ENCODE data around the gene GJB3.
"Not testable (repeated sequence)": the region's sequence is repeated elsewhere in the genome, so short reads cannot be mapped to it uniquely, and the experiment has no call there.

The GJB3 gene

GRCh38 chr1:34761176-34761761, 19.7 kb upstream of the GJB3 start:
- DNase-seq: no peak

GRCh38 chr1:34761776-34762307, 19.2 kb upstream of the GJB3 start:
- DNase-seq: no peak

GRCh38 chr1:34762474-34763141, 18.4 kb upstream of the GJB3 start:
- no peak for DNase-seq

- no peak for DNase-seq
Measured at GRCh38 chr1:34763142-34763781, 17.8 kb upstream of the GJB3 start.

- DNase-seq: no peak
Measured at GRCh38 chr1:34768856-34769255, 12.2 kb upstream of the GJB3 start.

DNA sequence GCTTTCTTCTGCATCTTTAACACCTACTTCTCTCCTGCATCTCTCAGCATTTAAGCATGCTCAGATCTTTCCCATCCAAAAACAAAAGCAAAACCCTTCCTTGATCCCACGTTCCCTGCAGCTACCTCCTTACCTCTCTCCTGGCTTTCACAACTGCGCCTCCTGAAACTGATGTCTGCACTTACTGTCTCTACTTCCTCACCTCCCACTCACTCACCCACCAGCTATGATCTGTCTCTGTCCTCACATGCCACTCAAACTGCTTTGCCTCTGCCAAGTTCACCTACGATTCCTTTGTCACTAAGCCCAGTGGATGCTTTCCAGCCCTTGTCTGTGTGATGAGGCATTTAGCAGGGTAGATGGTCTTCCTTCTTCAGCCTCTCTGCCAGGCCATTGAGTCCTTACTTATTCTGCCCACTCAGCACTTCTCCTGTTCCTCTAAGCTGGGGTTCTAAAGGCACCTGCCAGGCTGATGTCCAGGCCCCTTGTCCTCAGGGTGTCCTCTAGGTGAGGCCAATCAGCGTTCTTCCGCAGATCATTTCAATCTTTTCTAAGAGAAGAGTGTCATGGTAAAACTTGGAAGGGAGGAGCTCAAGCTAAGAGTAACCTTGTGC, 10.0 kb upstream of the GJB3 start:
- DNase-seq: no peak

DNA sequence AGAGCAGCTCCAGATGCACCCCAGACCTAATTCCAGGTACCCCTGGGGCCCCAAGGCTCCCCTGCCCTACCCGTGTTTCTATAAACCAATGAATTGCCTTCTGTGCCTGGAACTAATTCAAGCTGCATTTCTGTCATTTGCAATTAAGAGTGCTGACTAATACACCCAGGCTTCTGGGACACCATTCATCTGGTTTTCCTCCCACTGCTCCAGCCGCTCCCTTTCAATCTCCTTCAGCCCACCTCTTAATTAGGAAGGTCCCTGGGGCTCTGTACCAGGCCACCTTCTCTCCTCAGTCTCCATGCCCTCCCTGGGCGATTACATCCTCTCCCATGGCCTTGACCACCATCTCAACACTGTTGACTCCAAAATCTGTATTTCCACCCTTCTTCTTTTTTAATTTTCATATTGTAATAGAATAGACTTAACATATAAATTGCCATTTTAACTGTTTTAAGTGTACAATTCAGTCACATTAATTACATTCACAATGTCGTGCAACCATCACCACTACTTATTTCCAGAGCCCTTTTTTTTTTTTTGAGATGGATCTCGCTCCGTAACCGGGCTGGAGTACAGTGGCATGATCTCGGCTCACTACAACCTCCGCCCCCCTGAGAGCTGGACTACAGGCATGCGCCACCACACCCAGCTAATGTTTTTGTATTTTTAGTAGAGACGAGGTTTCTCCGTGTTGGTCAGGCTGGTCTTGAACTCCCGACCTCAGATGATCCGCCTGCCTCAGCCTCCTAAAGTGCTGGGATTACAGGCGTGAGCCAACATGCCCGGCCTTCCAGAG, 9.2 kb upstream of the GJB3 start:
- no peak for DNase-seq

DNA sequence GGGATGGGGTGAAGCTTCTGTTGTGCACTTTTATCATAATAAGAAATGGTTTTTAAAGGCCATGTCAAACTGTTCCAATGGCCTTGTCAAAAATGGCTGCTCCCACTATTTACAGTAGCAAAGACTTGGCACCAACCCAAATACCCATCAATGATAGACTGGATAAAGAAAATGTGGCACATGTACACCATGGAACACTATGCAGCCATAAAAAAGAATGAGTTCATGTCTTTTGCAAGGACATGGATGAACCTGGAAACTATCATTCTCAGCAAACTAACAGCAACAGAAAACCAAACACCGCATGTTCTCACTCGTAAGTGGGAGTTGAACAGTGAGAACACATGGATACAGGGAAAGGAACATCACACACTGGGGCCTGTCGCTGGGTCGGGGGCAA, 7.9 kb upstream of the GJB3 start:
- not testable (repeated sequence) for DNase-seq

DNA sequence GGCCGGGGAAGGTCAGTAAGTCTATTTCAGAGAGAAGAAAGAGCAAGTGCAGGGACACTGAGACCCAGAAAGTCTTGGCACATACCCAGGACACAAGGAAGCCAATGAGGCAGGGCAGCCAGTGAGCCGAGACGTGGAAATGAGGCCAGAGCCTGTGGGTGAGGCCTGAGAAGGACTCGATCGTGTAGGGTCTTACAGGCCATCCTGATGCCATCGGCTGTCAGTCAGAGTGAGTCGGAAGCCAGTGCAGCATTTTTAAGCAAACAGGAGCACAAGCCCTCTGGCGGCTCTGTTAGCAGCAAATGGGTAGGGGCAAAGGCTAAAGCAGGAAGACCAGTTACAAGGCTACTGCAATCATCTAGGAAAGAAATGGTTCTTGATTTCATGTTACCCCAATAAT, 6.1 kb upstream of the GJB3 start:
- no peak for DNase-seq

DNA sequence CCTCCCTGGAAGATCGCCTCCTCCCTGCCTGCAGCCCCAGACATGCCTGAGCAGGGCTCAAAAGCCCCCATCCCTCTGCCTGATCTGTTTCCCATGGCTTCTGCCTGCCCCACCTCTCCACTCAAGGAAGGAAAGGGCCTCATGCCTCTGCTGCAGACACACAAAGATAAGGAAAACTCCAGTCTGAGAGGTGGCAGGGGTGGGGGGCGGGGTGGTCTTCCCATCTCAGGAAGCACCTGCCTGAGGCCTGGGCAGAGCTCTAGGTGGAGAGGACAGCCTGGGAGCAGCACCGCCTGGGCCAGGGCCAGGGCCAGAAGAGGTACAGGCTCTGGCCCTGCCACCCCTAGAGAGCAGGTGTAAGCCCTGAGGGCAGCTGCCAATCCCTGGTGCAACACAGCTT, 4.1 kb upstream of the GJB3 start:
- no peak for DNase-seq

DNA sequence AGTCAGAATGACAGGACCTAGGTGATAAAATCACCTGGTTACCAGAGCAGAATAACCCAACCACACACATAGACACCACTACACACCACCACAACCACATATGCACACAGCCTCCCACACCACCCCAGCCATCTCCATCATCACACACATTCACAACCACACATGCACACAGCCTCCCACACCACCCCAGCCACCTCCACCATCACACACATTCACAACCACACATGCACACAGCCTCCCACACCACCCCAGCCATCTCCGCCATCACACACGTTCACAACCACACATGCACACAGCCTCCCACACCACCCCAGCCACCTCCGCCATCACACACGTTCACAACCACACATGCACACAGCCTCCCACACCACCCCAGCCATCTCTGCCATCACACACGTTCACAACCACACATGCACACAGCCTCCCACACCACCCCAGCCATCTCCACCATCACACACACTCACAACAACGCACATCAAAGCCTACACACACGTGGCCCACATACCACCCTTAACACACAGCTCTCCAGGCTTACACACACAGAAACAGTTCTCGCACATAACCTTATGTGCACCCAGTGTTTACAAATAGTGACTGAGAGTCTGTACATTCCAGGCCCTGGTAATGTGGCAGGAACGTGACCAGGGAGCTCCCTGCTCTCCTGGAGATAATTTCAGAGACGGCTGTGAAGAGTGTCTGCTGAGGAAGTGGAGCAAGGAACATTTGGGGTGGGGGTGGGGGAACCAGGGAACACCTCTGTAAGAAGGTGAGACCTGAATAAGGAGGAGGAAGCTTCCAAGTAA, 3.3 kb upstream of the GJB3 start:
- DNase-seq: no peak

- DNase-seq: no peak
Measured at GRCh38 chr1:34778381-34778780, 2.6 kb upstream of the GJB3 start.

GRCh38 chr1:34779005-34779404, 2.0 kb upstream of the GJB3 start:
- no peak for DNase-seq

GRCh38 chr1:34779526-34779925, 1.5 kb upstream of the GJB3 start:
- no peak for DNase-seq

- no peak for DNase-seq
Measured at GRCh38 chr1:34779962-34780361, 1.1 kb upstream of the GJB3 start.

GRCh38 chr1:34780528-34780927, 486 bp upstream of the GJB3 start:
- no peak for DNase-seq

- DNase-seq: no peak
Measured at GRCh38 chr1:34781844-34782391, 904 bp downstream of the GJB3 start.

- DNase-seq: no peak
Measured at GRCh38 chr1:34784751-34785221, 3.8 kb downstream of the GJB3 start.

- no peak for DNase-seq
Measured at GRCh38 chr1:34785231-34785874, 4.3 kb downstream of the GJB3 start.

DNA sequence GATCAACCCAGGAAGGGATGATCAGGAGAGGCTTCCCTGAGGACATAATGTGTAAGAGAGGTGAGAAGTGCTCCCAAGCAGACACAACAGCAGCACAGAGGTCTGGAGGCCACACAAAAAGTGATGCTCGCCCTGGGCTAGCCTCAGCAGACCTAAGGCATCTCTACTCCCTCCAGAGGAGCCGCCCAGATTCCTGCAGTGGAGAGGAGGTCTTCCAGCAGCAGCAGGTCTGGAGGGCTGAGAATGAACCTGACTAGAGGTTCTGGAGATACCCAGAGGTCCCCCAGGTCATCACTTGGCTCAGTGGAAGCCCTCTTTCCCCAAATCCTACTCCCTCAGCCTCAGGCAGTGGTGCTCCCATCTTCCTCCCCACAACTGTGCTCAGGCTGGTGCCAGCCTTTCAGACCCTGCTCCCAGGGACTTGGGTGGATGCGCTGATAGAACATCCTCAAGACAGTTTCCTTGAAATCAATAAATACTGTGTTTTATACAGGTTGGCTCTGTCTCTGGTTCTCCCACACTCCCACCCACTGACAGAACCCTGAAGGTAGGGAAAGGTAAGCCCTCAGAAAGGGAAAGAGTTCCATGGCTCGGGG, 5.0 kb downstream of the GJB3 start:
- no peak for DNase-seq

Data from CD4-positive, alpha-beta T cell treated with Interferon gamma for 1 hour (primary cell).